ENCODE data around the gene LRP10. TPM values are rescaled to one million over a fixed set of nuclear protein-coding genes. Genes with fewer than 3 reads are reported as not detected.
"Not testable (repeated sequence)": the region's sequence is repeated elsewhere in the genome, so short reads cannot be mapped to it uniquely, and the experiment has no call there.

Gene LRP10
- 113 TPM for total RNA-seq
- long read RNA-seq, full-length matches to known transcripts: 62 of 176 reads
- long read RNA-seq, partial matches to known transcripts: 89 of 176 reads
- long read RNA-seq, other reads (novel, unspliced or antisense): 25 of 176 reads

- DNase-seq (ENCODE audit: low spot score): peak; percentile 97
Measured at GRCh38 chr14:22871224-22872032, at the start of gene LRP10. LRP10 (plus strand) TSS chr14:22871740; CDS start chr14:22872304, 564 bp downstream.

DNA sequence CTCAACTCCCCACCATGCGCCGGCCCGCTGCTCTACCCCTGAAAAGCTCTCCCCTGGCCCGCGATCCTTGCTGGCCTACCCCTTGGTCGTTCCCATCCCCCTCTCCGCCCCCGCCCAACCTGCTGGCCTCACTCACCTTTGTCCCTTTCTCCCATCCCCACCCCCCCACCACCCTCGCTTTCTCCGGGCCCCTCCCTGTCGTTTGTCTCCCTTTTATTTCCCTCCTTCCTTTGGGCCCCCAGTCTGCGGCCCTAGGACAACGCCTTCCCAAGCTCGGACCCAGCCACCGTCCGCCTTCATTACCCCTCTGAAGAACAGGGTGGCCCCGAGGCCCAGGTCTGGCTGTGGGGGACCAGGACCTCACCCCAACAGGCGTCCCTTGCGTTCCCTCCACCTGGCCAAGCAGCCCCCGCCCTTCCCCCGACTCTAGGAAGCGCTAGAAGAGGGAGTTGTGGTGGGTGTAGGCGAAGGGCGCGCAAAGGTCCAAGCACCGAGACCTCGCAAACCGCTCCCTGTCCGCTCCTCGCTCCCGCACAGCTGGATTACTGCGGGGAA is 49.4 kb upstream of the LRP10 start:
- no peak for DNase-seq (ENCODE audit: low spot score)

- no peak for DNase-seq (ENCODE audit: low spot score)
Measured at GRCh38 chr14:22822571-22823098, 48.9 kb upstream of the LRP10 start.

DNA sequence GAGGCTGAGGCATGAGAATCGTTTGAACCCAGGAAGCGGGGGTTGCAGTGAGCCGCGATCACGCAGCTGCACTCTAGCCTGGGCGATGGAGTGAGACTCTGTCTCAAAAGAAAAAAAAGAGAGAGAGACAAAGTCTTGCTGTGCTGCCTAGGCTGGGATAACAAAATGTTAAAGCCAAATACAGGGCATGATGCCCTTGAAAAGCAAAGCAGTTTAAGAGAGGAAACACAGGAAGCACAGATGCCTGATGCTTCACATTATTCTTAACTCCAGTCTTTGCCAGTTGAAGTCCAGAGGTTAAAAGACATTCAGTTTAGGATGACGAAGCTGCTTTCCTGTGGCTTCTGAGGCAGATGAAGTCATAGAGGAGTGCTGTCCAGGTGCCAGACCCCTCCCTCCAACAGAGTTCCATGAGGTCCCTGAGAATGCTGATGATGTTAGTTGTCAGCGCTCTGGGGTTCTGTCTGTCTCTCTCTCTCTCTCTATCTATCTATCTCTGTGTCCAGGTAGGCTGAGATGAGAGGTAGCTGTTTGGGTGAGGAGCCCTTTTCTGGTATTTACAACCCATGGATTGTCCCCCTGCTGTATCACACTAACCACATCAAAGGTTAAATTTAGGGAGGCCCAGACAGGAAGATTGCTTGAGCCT is 46.7 kb upstream of the LRP10 start:
- DNase-seq (ENCODE audit: low spot score): no peak

- DNase-seq (ENCODE audit: low spot score): not testable (repeated sequence)
Measured at GRCh38 chr14:22829076-22829660, 42.4 kb upstream of the LRP10 start.

- DNase-seq (ENCODE audit: low spot score): no peak
Measured at GRCh38 chr14:22829661-22830442, 41.7 kb upstream of the LRP10 start, which contains the start of gene MRPL52. MRPL52 (plus strand) TSS chr14:22829887; CDS start chr14:22829913, 26 bp downstream.

DNA sequence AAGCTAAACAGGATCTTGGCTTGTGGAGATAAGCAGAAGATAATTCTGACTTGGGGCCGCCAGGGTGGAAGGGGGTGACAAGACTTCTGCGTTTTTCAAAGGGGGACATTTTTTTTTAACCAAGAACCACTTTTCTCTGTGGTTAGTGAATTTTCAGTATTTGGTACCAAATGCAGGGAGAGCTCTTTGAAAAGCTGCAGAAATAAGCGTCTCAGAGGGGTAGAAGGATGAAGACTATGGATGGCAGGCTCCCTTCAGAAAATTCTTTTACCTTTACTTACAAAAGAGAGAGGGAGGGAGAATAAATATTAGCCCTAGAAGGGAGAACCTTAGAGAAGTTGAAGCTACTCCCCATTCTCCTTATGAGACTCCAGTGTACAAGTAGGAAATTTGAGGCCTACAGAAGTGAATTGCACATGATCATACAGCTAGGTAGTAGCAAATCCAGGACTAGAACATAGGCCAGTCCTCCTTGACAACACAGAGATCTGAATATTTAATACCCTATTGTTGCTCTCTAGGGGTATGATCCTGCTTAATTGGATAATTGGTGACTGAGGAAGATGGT is 41.0 kb upstream of the LRP10 start:
- no peak for DNase-seq (ENCODE audit: low spot score)

DNA sequence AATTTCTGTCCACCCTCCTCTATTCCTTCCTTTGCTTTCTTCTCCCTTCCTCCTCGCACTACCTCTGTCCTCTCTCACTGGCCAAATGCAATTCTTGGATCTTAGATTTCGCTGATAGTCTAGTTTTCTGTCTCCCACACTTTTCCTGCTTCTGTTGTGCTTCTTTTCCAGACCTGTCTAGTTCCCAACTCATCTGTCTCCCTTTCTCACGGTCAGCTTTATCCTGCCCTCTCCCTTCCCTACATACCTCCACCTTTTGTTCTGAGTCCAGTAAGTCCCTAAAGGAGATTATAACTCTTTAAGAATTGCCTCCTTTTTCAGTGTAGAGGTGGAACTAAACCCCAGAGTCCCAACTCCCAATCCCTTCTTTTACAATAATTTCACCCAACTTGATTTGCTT is 36.0 kb upstream of the LRP10 start:
- no peak for DNase-seq (ENCODE audit: low spot score)

- no peak for DNase-seq (ENCODE audit: low spot score)
Measured at GRCh38 chr14:22836301-22837113, 35.0 kb upstream of the LRP10 start, which contains the start of gene MMP14. MMP14 (plus strand) TSS chr14:22836585; CDS start chr14:22836818, 233 bp downstream.

DNA sequence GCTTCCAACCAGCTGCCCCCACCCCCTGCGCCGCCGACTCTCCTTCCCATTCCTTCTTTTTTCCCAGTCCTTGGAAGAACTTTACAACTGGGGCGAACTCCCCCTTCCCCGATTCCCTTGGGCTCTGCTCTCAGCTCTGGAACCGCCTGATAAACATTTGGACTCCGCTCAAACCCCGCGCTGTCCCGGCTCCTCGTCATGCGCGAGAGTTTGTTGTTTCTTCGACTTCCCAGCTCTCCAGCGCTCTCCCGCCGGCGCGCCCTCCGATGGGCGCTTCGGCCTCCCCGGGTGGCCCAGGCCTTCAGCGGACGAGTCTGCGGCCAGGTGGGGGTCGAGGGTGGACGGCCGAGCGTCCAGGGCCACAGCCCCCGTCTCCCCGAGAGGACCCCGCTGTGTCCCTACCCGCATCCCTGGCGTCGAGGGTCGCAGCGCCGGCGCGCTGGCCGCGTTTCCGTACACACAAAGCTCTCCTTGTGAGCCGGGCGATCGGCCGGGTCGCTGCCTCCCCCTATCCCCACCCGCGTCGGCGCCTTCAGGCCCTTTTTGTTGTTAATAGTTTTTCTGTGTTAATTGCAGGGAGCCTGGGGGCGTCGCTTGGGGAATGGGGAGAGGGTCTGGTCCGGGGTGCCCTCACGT is 34.3 kb upstream of the LRP10 start:
- DNase-seq (ENCODE audit: low spot score): no peak

DNA sequence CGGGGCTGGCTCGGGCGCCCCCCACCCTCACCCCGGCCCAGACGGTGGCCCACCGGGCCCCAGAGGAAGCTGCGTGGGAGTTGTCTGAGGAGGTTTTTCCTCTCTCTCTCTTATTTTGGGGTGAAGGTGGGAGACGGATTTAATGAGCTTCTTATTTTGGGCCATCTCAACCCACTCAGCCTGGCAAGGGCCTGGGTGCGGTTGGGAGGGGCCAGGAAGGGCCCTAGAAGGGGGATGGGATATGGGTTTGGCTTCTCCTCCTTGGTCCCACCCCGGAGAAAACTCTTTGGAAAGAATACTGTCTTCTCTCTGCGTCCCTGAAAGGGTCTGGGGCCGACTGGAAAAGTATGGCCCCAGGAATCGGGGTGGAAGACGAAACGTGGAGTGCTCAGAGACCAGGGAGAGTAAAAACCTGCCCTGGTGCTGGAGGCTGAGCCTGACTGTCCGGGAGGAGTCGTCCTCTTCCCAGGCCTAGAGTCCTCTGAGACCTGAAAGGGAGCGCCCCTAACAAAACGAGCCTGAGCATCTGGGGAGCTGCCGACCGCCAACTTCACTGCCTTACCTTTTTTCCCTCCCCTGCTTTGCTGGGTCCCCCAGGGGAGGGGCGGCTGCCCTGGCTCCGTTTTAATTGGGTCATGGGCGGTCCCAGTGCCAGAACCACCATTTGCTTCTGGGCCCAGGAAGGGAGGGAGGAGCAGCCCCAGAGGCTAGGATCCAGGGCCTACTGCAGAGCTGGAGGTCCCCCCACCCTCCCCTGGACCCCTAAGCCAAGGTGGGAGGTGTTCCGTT is 33.6 kb upstream of the LRP10 start:
- no peak for DNase-seq (ENCODE audit: low spot score)

DNA sequence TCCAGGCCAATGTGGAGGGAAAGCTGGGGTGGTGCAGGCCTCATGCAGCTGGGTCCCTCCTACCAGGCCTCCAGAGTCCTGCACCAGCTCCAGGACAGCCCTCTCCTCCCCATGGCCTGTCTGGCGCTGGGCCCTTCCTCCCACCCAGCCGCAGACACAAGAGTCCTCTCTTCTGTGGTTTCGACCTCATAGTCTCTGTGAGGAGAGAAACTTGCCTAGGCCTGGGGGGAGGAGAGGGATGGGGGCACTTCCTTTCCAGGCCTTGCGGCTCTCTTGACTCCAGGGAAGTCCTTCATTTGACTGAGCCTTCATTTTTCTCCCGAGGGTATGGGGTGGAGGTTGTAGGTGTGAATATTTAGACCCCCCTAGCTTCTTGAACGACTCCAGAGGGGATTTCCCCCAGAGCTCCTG is 32.9 kb upstream of the LRP10 start:
- DNase-seq (ENCODE audit: low spot score): no peak

- no peak for DNase-seq (ENCODE audit: low spot score)
Measured at GRCh38 chr14:22839159-22839779, 32.3 kb upstream of the LRP10 start.

GRCh38 chr14:22841311-22841710 is 30.2 kb upstream of the LRP10 start:
- no peak for DNase-seq (ENCODE audit: low spot score)

GRCh38 chr14:22841769-22842168 is 29.8 kb upstream of the LRP10 start:
- no peak for DNase-seq (ENCODE audit: low spot score)

DNA sequence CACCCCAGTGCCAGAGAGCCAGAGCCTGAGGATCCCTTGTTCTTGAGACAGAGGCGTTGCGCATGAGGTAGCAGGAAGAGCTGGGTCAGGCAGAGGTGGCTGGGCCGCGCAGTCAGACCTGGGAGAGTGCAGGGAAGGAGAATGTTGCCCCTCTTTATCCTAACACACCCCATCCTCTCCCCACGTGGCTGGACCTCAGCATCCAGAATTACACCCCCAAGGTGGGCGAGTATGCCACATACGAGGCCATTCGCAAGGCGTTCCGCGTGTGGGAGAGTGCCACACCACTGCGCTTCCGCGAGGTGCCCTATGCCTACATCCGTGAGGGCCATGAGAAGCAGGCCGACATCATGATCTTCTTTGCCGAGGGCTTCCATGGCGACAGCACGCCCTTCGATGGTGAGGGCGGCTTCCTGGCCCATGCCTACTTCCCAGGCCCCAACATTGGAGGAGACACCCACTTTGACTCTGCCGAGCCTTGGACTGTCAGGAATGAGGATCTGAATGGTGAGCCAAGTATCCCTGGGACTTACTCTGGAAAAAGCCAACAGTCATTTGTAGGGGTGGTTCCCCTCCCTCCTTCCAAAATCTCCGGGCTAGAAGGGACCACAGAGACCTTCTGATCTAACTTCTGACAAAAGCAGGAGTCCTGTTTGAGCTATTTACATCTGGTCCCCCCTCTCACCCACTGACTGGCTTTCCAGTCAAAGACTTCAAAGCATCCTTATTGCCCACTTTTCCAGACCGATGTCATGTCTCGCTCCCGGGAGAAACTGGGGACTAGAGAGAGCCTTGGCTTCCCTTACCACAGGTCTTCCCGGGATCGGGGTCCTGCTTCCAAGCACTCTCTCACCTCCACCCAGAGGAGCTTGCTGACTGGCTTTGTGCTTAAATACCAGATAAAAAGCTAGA is 29.1 kb upstream of the LRP10 start:
- DNase-seq (ENCODE audit: low spot score): no peak

Measured in mesenteric fat pad (tissue), 1 donor.